WTC11 (cell line): ENCODE measurements around the gene MAP3K14. TPM values are rescaled to one million over a fixed set of nuclear protein-coding genes. Genes with fewer than 3 reads are reported as not detected.

Experiments
- ATAC-seq: fragments of 200-7000 bp; cut with Tn5 transposase; 2 replicates; pipeline ENCODE4 v1.10.0; 2021; ENCODE audit warnings: mild to moderate bottlenecking, moderate library complexity
- CTCF ChIA-PET: fragments of 300-600 bp; sonication (Branson Sonifier 250); formaldehyde crosslinking; loops from one replicate; lab custom pipeline; 2021; ENCODE audit warnings: antibody characterized with exemption; lab: Charles Lee
- POLR2A ChIA-PET: fragments of 350-600 bp; sonication (Branson Sonifier 250); formaldehyde crosslinking; loops from one replicate; lab custom pipeline; 2021; ENCODE audit warnings: antibody characterized with exemption; lab: Charles Lee
- DNase-seq: peaks from one replicate; pipeline ENCODE4 v3.0.0; 2021; ENCODE audit warnings: low spot score
- H3K27ac Mint-ChIP-seq: 2 replicates; pipeline ENCODE4 v1.8.0; 2021; ENCODE audit warnings: mixed read lengths
- H3K27me3 Mint-ChIP-seq: 2 replicates; pipeline ENCODE4 v1.8.0; 2021; ENCODE audit warnings: low read depth, mild to moderate bottlenecking, moderate library complexity, mixed read lengths
- H3K36me3 Mint-ChIP-seq: 2 replicates; pipeline ENCODE4 v1.8.0; 2021; ENCODE audit warnings: mixed read lengths
- H3K4me1 Mint-ChIP-seq: 2 replicates; pipeline ENCODE4 v1.8.0; 2022; ENCODE audit warnings: mixed read lengths
- H3K4me3 Mint-ChIP-seq: 2 replicates; pipeline ENCODE4 v1.8.0; 2021; ENCODE audit warnings: mild to moderate bottlenecking, moderate library complexity, mixed read lengths
- H3K9me3 Mint-ChIP-seq: 2 replicates; pipeline ENCODE4 v1.8.0; 2021; ENCODE audit warnings: mixed read lengths
- ESRRA ChIP-seq: sonication (generic); formaldehyde crosslinking; IDR thresholded peaks from 2 replicates; pipeline ENCODE4 v1.8.1; 2022; ENCODE audit warnings: mild to moderate bottlenecking, missing genetic modification reagents, borderline replicate concordance
- FOXP1 ChIP-seq: sonication (generic); formaldehyde crosslinking; IDR thresholded peaks from 2 replicates; pipeline ENCODE4 v1.8.0; 2022; ENCODE audit warnings: missing genetic modification reagents, mild to moderate bottlenecking, moderate library complexity, borderline replicate concordance
- MXD4 ChIP-seq: fragments of 250-450 bp; sonication (Bioruptor Pico); IDR thresholded peaks from 2 replicates; pipeline ENCODE4 v1.8.0; 2021; ENCODE audit warnings: mild to moderate bottlenecking, moderate library complexity, borderline replicate concordance
- MYBL2 ChIP-seq: sonication (generic); formaldehyde crosslinking; IDR thresholded peaks from 2 replicates; pipeline ENCODE4 v1.8.1; 2023; ENCODE audit warnings: mild to moderate bottlenecking, moderate library complexity, missing genetic modification reagents
- NFYB ChIP-seq: sonication (generic); formaldehyde crosslinking; conservative IDR thresholded peaks from 2 replicates; pipeline ENCODE4 v1.8.0; 2022; ENCODE audit warnings: low read depth, missing genetic modification reagents
- NR3C1 ChIP-seq: sonication (generic); formaldehyde crosslinking; conservative IDR thresholded peaks from 2 replicates; pipeline ENCODE4 v1.8.1; 2023; ENCODE audit warnings: low read depth, mild to moderate bottlenecking, missing genetic modification reagents
- TP53 ChIP-seq: sonication (generic); formaldehyde crosslinking; IDR thresholded peaks from 2 replicates; pipeline ENCODE4 v1.8.1; 2023; ENCODE audit warnings: mild to moderate bottlenecking, missing genetic modification reagents
- ZNF219 ChIP-seq: sonication (generic); formaldehyde crosslinking; IDR thresholded peaks from 2 replicates; pipeline ENCODE4 v1.8.0; 2023; ENCODE audit warnings: missing genetic modification reagents, mild to moderate bottlenecking, borderline replicate concordance
- ZNF232 ChIP-seq: sonication (generic); formaldehyde crosslinking; IDR thresholded peaks from 2 replicates; pipeline ENCODE4 v1.8.0; 2022; ENCODE audit warnings: mild to moderate bottlenecking, missing genetic modification reagents
- ZNF396 ChIP-seq: fragments of 250-450 bp; sonication (Bioruptor Pico); IDR thresholded peaks from 2 replicates; pipeline ENCODE4 v1.8.0; 2021; ENCODE audit warnings: mild to moderate bottlenecking, moderate library complexity, borderline replicate concordance
- total RNA-seq: library from RNA; stranded (reverse); gene quantifications from 3 replicates; pipeline ENCODE4 v1.2.3, GENCODE V29; 2021
- TF ChIP-seq, protein P1 (sequence below): fragments of 250-450 bp; sonication (Bioruptor Pico); IDR thresholded peaks from 2 replicates; pipeline ENCODE4 v1.9.0; 2021; ENCODE audit warnings: moderate library complexity, mild to moderate bottlenecking, inconsistent platforms, borderline replicate concordance
- TF ChIP-seq, protein P2 (sequence below): sonication (generic); formaldehyde crosslinking; IDR thresholded peaks from 2 replicates; pipeline ENCODE4 v1.8.1; 2022; ENCODE audit warnings: low read depth, mild to moderate bottlenecking, moderate library complexity, missing genetic modification reagents, borderline replicate concordance
- TF ChIP-seq, protein P3 (sequence below): sonication (generic); formaldehyde crosslinking; IDR thresholded peaks from 2 replicates; pipeline ENCODE4 v1.8.0; 2022; ENCODE audit warnings: mild to moderate bottlenecking, missing genetic modification reagents
- TF ChIP-seq, protein P4 (sequence below): fragments of 250-450 bp; sonication (Bioruptor Pico); IDR thresholded peaks from 2 replicates; pipeline ENCODE4 v1.9.0; 2021; ENCODE audit warnings: mild to moderate bottlenecking
- TF ChIP-seq, protein P5 (sequence below): fragments of 250-450 bp; sonication (Bioruptor Pico); conservative IDR thresholded peaks from 2 replicates; pipeline ENCODE4 v1.9.0; 2021; ENCODE audit warnings: mild to moderate bottlenecking
- TF ChIP-seq, protein P6 (sequence below): sonication (generic); formaldehyde crosslinking; IDR thresholded peaks from 2 replicates; pipeline ENCODE4 v1.8.0; 2022; ENCODE audit warnings: mild to moderate bottlenecking, missing genetic modification reagents

Gene MAP3K14
- total RNA-seq, 1 experiment from 2014 or later = 4.0 TPM

DNA sequence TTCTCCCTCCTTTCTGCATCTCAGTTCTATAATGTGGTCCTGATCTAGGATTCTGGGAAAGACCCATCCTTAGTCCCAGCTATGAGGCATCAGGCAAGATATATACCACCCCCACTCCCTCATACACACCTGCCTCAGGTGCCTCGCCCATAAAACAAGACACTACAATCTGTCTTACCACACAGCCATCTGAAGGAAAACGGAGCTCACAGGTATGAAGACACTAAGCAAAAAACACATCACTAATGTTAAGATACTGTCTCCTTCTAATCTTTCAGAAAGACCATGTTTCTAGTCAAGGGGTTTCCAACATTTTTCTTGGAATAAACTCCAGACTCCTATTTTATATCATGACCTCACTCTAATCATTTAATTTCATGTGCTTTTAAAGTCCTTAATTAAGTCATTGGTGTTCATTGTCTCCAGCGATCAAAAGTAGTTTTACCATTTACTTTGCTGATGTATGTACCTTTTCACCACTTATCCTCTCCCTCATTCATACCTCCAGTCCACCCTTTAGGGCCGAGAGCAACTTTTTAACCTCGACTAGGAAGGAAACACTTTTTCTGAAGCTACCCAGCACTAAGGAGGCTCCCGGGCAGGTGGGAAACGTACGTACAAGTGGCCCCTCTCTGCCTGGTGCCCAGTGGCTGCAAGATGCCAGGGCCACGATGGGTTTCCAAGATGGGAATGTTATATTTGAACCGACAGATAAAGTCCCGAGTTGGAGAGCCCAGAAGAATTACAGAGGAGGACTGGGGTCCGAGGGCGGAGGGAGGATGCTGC lies 979 bp downstream of the MAP3K14 start:
- Mint-ChIP-seq H3K36me3 (no peaks in the 10 kb centered on the region), H3K4me1 (peaks cover 26% of the 10 kb centered on the region), H3K27me3 (peaks cover 23% of the 10 kb centered on the region), H3K27ac (no peak overlapping the region), H3K4me3 (peak overlapping the region; percentile 86), H3K9me3 (no peaks in the 10 kb centered on the region)
- CTCF ChIA-PET = interaction anchor here (0.6 to 2.6 kb wide), 17 partner anchors 9 to 180 kb away, joined by 3 to 28 read pairs (median 9); partner anchors contain the start of gene ACBD4
- ATAC-seq (no peak), DNase-seq (no peak)
- TF ChIP-seq TP53 (CRISPR knock-in tag) (no peak), ZNF232 (CRISPR knock-in tag) (no peak), NR3C1 (CRISPR knock-in tag) (no peak), ESRRA (no peak), FOXP1 (no peak)
- TF ChIP-seq, protein P1, sequence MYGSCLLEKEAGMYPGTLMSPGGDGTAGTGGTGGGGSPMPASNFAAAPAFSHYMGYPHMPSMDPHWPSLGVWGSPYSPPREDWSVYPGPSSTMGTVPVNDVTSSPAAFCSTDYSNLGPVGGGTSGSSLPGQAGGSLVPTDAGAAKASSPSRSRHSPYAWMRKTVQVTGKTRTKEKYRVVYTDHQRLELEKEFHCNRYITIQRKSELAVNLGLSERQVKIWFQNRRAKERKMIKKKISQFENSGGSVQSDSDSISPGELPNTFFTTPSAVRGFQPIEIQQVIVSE (CRISPR knock-in tag) = no peak
- POLR2A ChIA-PET = interaction anchor here (0.6 to 2.2 kb wide), 5 partner anchors 11 to 168 kb away, joined by 3 to 5 read pairs (median 3); partner anchors contain the start of gene HEXIM1

DNA sequence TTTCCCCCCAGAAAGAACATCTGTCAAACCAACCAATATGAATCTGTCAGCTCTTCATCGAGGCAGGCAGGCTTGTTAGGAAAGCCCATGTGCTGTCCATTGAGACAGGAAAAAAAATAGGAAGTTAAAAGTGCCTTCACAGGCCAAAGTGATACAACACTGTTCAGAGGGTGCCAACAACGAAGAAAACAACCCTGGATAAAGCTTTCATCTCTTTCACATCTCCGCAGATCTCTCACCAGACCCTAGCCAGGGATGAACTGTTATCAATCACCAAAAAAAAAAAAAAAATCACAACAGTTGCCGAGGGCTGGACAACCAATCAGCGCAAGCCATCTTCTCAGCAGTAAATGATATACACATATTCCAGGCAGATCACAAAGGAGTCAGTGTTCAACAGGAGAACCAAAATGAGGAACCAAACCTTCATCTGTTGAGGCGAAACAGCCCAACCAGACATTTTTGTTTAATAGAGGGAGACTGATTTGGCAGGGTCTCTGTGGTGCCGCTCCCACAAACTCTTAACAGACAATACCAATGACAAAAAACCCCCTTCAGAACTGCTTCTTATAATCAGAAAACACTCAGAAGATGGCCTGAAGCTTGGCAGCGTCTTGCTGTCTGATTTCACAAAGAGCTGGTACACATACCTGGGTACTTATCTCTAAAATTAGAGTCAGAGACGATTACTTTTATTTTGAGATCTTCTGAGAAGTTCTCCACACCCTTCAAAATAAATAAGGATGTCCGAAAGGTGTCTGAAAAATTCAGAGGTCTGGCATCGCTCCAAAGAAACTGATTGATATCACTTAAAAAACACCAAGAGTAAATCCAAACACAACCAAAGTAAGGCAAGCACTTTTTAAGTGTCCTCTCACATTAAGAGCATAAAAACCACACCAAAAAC lies 1.8 kb downstream of the MAP3K14 start:
- Mint-ChIP-seq H3K4me1 (peaks cover 26% of the 10 kb centered on the region), H3K4me3 (peak overlapping the region; percentile 86; the same call in 1 of the 2 replicates), H3K27ac (no peak overlapping the region), H3K36me3 (no peaks in the 10 kb centered on the region), H3K27me3 (peaks cover 20% of the 10 kb centered on the region), H3K9me3 (no peaks in the 10 kb centered on the region)
- ChIA-PET CTCF (interaction anchor here (1.3 kb wide), 1 partner anchor 70 kb away, joined by 3 read pairs; no protein-coding TSS in a partner anchor), POLR2A (interaction anchor here (0.8 kb wide), 1 partner anchor 310 kb away, joined by 3 read pairs; no protein-coding TSS in a partner anchor)
- DNase-seq = no peak
- ATAC-seq = no peak
- TF ChIP-seq MYBL2 (CRISPR knock-in tag) = no peak
- TF ChIP-seq, protein P2, sequence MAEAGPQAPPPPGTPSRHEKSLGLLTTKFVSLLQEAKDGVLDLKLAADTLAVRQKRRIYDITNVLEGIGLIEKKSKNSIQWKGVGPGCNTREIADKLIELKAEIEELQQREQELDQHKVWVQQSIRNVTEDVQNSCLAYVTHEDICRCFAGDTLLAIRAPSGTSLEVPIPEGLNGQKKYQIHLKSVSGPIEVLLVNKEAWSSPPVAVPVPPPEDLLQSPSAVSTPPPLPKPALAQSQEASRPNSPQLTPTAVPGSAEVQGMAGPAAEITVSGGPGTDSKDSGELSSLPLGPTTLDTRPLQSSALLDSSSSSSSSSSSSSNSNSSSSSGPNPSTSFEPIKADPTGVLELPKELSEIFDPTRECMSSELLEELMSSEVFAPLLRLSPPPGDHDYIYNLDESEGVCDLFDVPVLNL (CRISPR knock-in tag) = no peak

DNA sequence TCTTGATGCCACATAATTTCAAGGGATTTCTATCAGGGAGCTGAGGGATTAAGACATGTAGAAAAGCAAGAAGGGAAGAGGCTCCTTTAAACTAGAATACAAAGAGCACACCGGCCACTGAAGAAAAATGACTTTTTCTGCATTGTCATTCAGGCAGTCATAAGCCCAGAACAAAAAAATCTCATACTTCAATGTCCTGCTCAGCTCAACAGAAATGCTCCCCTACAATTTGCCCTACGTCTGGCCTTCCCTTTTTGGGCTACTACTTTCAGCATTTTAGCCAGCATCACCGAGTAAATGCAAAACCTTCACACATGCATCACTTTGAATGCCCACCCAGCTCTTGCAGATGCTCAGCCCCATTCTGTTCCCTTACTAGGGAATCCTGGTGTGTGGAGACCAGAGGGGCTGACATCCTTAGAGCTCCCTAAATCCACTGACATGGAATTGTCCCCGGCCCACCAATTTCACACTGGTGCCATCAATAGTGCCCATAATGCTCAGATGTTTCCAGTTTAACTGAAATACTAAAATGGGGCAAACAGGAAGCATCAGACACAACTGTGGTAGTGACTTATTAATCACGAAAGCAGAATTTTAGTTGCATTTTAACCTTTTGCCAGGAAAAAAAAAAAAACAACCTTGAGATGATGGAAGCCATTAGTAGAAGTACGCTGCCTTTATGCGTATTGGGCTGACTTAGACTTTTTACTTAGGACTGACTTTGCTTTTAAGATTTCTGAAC lies 2.7 kb downstream of the MAP3K14 start:
- H3K27me3 Mint-ChIP-seq = peaks cover 17% of the 10 kb centered on the region
- H3K9me3 Mint-ChIP-seq = no peaks in the 10 kb centered on the region
- peaks cover 2% of the 10 kb centered on the region; the same call in 1 of the 2 replicates for H3K36me3 Mint-ChIP-seq
- ATAC-seq (no peak), DNase-seq (no peak)
- no peak overlapping the region for H3K4me3 Mint-ChIP-seq
- CTCF ChIA-PET = interaction anchor here (0.5 to 1.3 kb wide), 4 partner anchors 37 to 331 kb away, joined by 3 read pairs; no protein-coding TSS in a partner anchor
- POLR2A ChIA-PET = interaction anchor here (0.8 kb wide), 1 partner anchor 311 kb away, joined by 3 read pairs; no protein-coding TSS in a partner anchor
- H3K4me1 Mint-ChIP-seq = peaks cover 26% of the 10 kb centered on the region
- no peak overlapping the region for H3K27ac Mint-ChIP-seq
- no peak for TF ChIP-seq ZNF219 (CRISPR knock-in tag)
- TF ChIP-seq, protein P3, sequence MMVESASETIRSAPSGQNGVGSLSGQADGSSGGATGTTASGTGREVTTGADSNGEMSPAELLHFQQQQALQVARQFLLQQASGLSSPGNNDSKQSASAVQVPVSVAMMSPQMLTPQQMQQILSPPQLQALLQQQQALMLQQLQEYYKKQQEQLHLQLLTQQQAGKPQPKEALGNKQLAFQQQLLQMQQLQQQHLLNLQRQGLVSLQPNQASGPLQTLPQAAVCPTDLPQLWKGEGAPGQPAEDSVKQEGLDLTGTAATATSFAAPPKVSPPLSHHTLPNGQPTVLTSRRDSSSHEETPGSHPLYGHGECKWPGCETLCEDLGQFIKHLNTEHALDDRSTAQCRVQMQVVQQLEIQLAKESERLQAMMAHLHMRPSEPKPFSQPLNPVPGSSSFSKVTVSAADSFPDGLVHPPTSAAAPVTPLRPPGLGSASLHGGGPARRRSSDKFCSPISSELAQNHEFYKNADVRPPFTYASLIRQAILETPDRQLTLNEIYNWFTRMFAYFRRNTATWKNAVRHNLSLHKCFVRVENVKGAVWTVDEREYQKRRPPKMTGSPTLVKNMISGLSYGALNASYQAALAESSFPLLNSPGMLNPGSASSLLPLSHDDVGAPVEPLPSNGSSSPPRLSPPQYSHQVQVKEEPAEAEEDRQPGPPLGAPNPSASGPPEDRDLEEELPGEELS (CRISPR knock-in tag) = no peak
- TF ChIP-seq MXD4 (CRISPR knock-in tag) = no peak
- no peak for TF ChIP-seq ZNF396 (CRISPR knock-in tag)
- no peak for TF ChIP-seq NFYB (CRISPR knock-in tag)
- TF ChIP-seq, protein P4, sequence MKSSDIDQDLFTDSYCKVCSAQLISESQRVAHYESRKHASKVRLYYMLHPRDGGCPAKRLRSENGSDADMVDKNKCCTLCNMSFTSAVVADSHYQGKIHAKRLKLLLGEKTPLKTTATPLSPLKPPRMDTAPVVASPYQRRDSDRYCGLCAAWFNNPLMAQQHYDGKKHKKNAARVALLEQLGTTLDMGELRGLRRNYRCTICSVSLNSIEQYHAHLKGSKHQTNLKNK = no peak
- TF ChIP-seq, protein P5, sequence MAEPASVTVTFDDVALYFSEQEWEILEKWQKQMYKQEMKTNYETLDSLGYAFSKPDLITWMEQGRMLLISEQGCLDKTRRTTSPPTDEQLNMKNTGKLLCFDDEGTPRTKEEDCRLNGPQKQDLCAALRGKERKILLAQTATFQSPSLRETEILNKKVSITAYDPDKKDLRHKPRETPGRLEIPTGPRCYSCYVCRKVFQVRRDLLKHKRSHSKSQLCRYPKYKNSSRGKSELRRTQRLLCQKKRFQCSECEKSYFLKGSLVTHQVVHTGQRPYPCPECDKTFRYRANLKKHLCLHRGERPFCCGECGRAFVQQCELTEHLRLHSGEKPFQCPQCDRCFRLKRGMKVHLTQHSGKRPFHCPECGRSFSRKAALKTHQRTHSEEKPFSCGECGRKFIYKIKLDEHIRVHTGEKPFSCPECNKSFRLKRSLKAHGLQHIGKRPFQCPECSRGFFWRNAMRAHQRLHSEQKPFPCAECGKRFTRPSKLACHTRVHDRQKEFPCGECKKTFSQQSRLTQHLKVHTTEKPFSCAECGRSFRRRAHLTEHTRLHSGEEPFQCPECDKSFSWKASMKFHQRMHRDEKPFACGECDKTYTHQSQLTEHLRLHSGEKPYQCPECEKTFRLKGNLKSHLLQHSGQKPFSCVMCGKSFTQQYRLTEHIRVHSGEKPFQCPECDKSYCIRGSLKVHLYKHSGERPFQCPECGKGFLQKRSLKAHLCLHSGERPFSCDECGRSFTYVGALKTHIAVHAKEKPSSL (CRISPR knock-in tag) = no peak
- TF ChIP-seq, protein P6, sequence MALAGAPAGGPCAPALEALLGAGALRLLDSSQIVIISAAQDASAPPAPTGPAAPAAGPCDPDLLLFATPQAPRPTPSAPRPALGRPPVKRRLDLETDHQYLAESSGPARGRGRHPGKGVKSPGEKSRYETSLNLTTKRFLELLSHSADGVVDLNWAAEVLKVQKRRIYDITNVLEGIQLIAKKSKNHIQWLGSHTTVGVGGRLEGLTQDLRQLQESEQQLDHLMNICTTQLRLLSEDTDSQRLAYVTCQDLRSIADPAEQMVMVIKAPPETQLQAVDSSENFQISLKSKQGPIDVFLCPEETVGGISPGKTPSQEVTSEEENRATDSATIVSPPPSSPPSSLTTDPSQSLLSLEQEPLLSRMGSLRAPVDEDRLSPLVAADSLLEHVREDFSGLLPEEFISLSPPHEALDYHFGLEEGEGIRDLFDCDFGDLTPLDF (CRISPR knock-in tag) = no peak
